Right atrium auricular region (tissue), 2 donors: ENCODE measurements around the gene GPAT3. TPM values are rescaled to one million over a fixed set of nuclear protein-coding genes. Genes with fewer than 3 reads are reported as not detected.
"Not testable (repeated sequence)": the region's sequence is repeated elsewhere in the genome, so short reads cannot be mapped to it uniquely, and the experiment has no call there.

Source experiments
- DNase-seq: peaks from one replicate; pipeline ENCODE4 v3.0.0-alpha.2; 2019; ENCODE audit warnings: low spot score
- H3K27ac ChIP-seq, 2 donors: fragments of 200-600 bp; sonication (generic); 1 replicate in 1 of 2; 2 replicates in 1 of 2; pipeline ENCODE4 v1.5.1; 2016 to 2019
- H3K27me3 ChIP-seq, 2 donors: fragments of 200-600 bp; sonication (generic); one replicate each; pipeline versions ENCODE4 v1.5.1 to v1.6.0; 2017 to 2019
- H3K36me3 ChIP-seq: fragments of 200-600 bp; sonication (generic); one replicate; pipeline ENCODE4 v1.5.1; 2016
- H3K4me1 ChIP-seq, 2 donors: fragments of 200-600 bp; sonication (generic); one replicate each; pipeline versions ENCODE4 v1.5.1 to v1.6.0; 2017 to 2019
- H3K4me3 ChIP-seq, 2 donors: fragments of 200-600 bp; sonication (generic); 1 replicate in 1 of 2; 2 replicates in 1 of 2; pipeline ENCODE4 v1.5.1; 2017 to 2019; ENCODE audit warnings: mild to moderate bottlenecking in 1 of 2, moderate library complexity in 1 of 2
- H3K9me3 ChIP-seq, 2 donors: fragments of 200-600 bp; sonication (generic); one replicate each; pipeline ENCODE4 v1.5.1; 2019
- CTCF ChIP-seq, 2 donors: fragments of 200-600 bp; sonication (generic); IDR thresholded peaks; one replicate each; pipeline ENCODE4 v1.5.1; 2019; ENCODE audit warnings: antibody characterized with exemption in 2 of 2
- total RNA-seq, 2 donors: library from RNA; depleted of rRNA; stranded (reverse); fragments of >200 nt; gene quantifications; one replicate each; pipeline ENCODE4 v1.1.0, GENCODE V29; 2016

GPAT3 gene
- total RNA-seq, result 10 to 100 TPM; 27.7 to 32.5 TPM

GRCh38 chr4:83535520-83536361 is at the start of gene GPAT3:
Gene GPAT3, plus strand, starts transcription at chr4:83536108. Its CDS starts 515 bp downstream, at chr4:83536623.
- peaks cover 0 to 14% of the 10 kb centered on the region in 2 donors for H3K4me1 ChIP-seq
- H3K4me3 ChIP-seq, result peak within 1 kb of the TSS; percentile 68 to 72
- H3K9me3 ChIP-seq, result no peaks in the 10 kb centered on the region
- no peaks in the 10 kb centered on the region for H3K27me3 ChIP-seq
- peak within 1 kb of the TSS; percentile 89 to 94 for H3K27ac ChIP-seq
- no peak for TF ChIP-seq CTCF (IDR thresholded peaks at IDR 0.05)
- peak; percentile 83 for DNase-seq
- no peaks in the 10 kb centered on the region for H3K36me3 ChIP-seq

- TF ChIP-seq CTCF (IDR thresholded peaks at IDR 0.05), result no peak
- Histone ChIP-seq H3K4me3 (no peak overlapping the region), H3K27me3 (no peaks in the 10 kb centered on the region), H3K27ac (no peak overlapping the region), H3K4me1 (peaks cover 0 to 13% of the 10 kb centered on the region in 2 donors), H3K36me3 (no peaks in the 10 kb centered on the region), H3K9me3 (no peaks in the 10 kb centered on the region)
- no peak for DNase-seq
Measured at GRCh38 chr4:83486457-83487129, 49.3 kb upstream of the GPAT3 start.

- Histone ChIP-seq H3K27me3 (no peaks in the 10 kb centered on the region), H3K27ac (no peak overlapping the region), H3K4me1 (peaks cover 0 to 6% of the 10 kb centered on the region in 2 donors), H3K9me3 (no peaks in the 10 kb centered on the region), H3K36me3 (no peaks in the 10 kb centered on the region), H3K4me3 (no peak overlapping the region)
- TF ChIP-seq CTCF (IDR thresholded peaks at IDR 0.05), result no peak
- no peak for DNase-seq
Measured at GRCh38 chr4:83489711-83490326, 46.1 kb upstream of the GPAT3 start.

GRCh38 chr4:83490876-83491450 is 44.9 kb upstream of the GPAT3 start:
- TF ChIP-seq CTCF (IDR thresholded peaks at IDR 0.05), result peak; percentile 48 to 65
- Histone ChIP-seq H3K27ac (no peak overlapping the region), H3K36me3 (no peaks in the 10 kb centered on the region), H3K4me3 (no peak overlapping the region), H3K27me3 (no peaks in the 10 kb centered on the region), H3K4me1 (no peaks in the 10 kb centered on the region), H3K9me3 (no peaks in the 10 kb centered on the region)
- DNase-seq, result no peak

- not testable (repeated sequence) for H3K27me3 ChIP-seq, H3K4me1 ChIP-seq
Measured at GRCh38 chr4:83496085-83496917, 39.6 kb upstream of the GPAT3 start.

More at GRCh38 chr4:83496085-83496917, 39.6 kb upstream of the GPAT3 start:
- H3K27ac ChIP-seq, DNase-seq, H3K4me3 ChIP-seq, H3K36me3 ChIP-seq, H3K9me3 ChIP-seq: not testable (repeated sequence)
